Fibroblast of lung (primary cell): ENCODE results near the gene PTPN13. TPM values are rescaled to one million over a fixed set of nuclear protein-coding genes. Genes with fewer than 3 reads are reported as not detected.
"Not testable (repeated sequence)": the region's sequence is repeated elsewhere in the genome, so short reads cannot be mapped to it uniquely, and the experiment has no call there.

ENCODE experiments used
- DNase-seq, 2 donors: peaks; one replicate each; pipeline versions ENCODE4 v3.0.0 to v3.0.0-alpha.2; 2010; ENCODE audit warnings: low read depth in 2 of 2
- H2AFZ ChIP-seq: 2 replicates; pipeline ENCODE4 v1.5.1; 2012; ENCODE audit warnings: low read length, control low read depth, inconsistent platforms
- H3K27ac ChIP-seq: 2 replicates; pipeline ENCODE4 v1.5.1; 2011; ENCODE audit warnings: low read length, control low read depth; ENCODE audit not compliant: insufficient read depth
- H3K27me3 ChIP-seq: 2 replicates; pipeline ENCODE4 v1.5.1; 2011; ENCODE audit warnings: mild to moderate bottlenecking, low read length; ENCODE audit not compliant: control insufficient read depth, insufficient read depth
- H3K36me3 ChIP-seq: 2 replicates; pipeline ENCODE4 v1.5.1; 2011; ENCODE audit warnings: low read length; ENCODE audit not compliant: control insufficient read depth, insufficient read depth
- H3K4me1 ChIP-seq: 2 replicates; pipeline ENCODE4 v1.5.1; 2011; ENCODE audit warnings: low read length; ENCODE audit not compliant: control insufficient read depth, insufficient read depth; ENCODE audit errors: extremely low read depth
- H3K4me2 ChIP-seq: 2 replicates; pipeline ENCODE4 v1.5.1; 2011; ENCODE audit warnings: low read length, control low read depth; ENCODE audit not compliant: insufficient read depth; ENCODE audit errors: extremely low read depth
- H3K4me3 ChIP-seq, 4 experiments: fragments of 200-600 bp in 1 of 4; sonication (generic) in 1 of 4; replicated peaks in 1 of 4; 2 replicates each; pipeline ENCODE4 v1.5.1; 2011 to 2016; ENCODE audit warnings: low read length in 4 of 4, low read depth in 3 of 4, mild to moderate bottlenecking in 3 of 4, control low read depth in 2 of 4, inconsistent platforms in 1 of 4, mixed read lengths in 1 of 4; ENCODE audit not compliant: insufficient read depth in 1 of 4; ENCODE audit errors: control extremely low read depth in 1 of 4
- H3K79me2 ChIP-seq: 2 replicates; pipeline ENCODE4 v1.5.1; 2012; ENCODE audit warnings: mild to moderate bottlenecking, low read length, inconsistent platforms; ENCODE audit not compliant: control insufficient read depth, insufficient read depth
- H3K9ac ChIP-seq: 2 replicates; pipeline ENCODE4 v1.5.1; 2011; ENCODE audit warnings: mild to moderate bottlenecking, low read length, control low read depth; ENCODE audit not compliant: insufficient read depth
- H3K9me3 ChIP-seq: 2 replicates; pipeline ENCODE4 v1.5.1; 2012; ENCODE audit warnings: low read depth, low read length; ENCODE audit not compliant: control insufficient read depth, insufficient read depth
- H4K20me1 ChIP-seq: 2 replicates; pipeline ENCODE4 v1.5.1; 2011; ENCODE audit warnings: low read length; ENCODE audit not compliant: control insufficient read depth, insufficient read depth; ENCODE audit errors: extremely low read depth
- CTCF ChIP-seq, 2 donors: IDR thresholded peaks in 1 of 2; conservative IDR thresholded peaks in 1 of 2; 1 replicate in 1 of 2; 2 replicates in 1 of 2; pipeline ENCODE4 v1.5.1; 2011 to 2012; ENCODE audit warnings: low read length in 2 of 2, control low read depth in 1 of 2, inconsistent platforms in 1 of 2, low read depth in 1 of 2, mild to moderate bottlenecking in 1 of 2
- EZH2 ChIP-seq: IDR thresholded peaks from 2 replicates; pipeline ENCODE4 v1.5.1; 2012; ENCODE audit warnings: low read length, control low read depth, mild to moderate bottlenecking; ENCODE audit errors: missing control alignments
- polyA plus RNA-seq, 2 donors: library from polyadenylated mRNA; depleted of rRNA in 1 of 2; stranded (reverse) in 1 of 2; unstranded in 1 of 2; fragments of >200 nt; gene quantifications; 2 replicates each; pipeline ENCODE4 v1.2.1, GENCODE V29; 2011 to 2012; ENCODE audit warnings: missing spikeins in 1 of 2
- total RNA-seq: library from RNA; depleted of rRNA; stranded (reverse); fragments of >200 nt; gene quantifications from 2 replicates; pipeline ENCODE4 v1.2.1, GENCODE V29; 2014

Gene PTPN13
- total and polyA plus RNA-seq, 2 donors (not counting 1 experiment from before 2014, with no cell fraction given), result 16.5 to 136 TPM

DNA sequence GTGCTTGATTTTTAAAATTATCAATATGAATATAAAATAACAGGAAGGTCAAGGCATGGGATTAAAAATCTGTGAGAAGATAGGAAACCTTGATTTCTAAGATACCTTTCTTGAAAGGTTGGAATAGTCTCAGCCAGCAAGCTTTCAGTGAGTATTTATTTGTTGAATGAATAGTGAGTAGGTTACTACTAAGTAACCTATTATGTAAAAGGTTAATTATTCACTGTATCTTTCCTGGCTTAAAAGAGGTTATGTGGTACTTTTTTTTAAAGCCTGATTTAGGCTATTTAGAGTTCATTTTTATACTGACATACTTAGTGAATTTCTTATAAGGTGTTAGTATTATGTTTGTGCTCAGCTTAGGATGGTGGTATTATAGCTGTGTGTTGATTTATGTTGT lies 123.5 kb downstream of the PTPN13 start:
- Histone ChIP-seq H3K4me1 (no peaks in the 10 kb centered on the region), H3K4me3 (no peak overlapping the region), H3K4me2 (no peak overlapping the region), H2AFZ (no peak overlapping the region), H3K79me2 (no peaks in the 10 kb centered on the region), H3K9ac (no peak overlapping the region), H4K20me1 (no peaks in the 10 kb centered on the region), H3K36me3 (no peaks in the 10 kb centered on the region), H3K9me3 (no peaks in the 10 kb centered on the region), H3K27ac (no peak overlapping the region), H3K27me3 (no peaks in the 10 kb centered on the region)
- TF ChIP-seq EZH2, result no peak
- TF ChIP-seq CTCF (conservative IDR thresholded peaks at IDR 0.05 in 1 of 2, IDR thresholded peaks at IDR 0.05 in 1 of 2; ENCODE audit: low read depth in 1 of 2, low read length in 2 of 2), result no peak
- no peak for DNase-seq

DNA sequence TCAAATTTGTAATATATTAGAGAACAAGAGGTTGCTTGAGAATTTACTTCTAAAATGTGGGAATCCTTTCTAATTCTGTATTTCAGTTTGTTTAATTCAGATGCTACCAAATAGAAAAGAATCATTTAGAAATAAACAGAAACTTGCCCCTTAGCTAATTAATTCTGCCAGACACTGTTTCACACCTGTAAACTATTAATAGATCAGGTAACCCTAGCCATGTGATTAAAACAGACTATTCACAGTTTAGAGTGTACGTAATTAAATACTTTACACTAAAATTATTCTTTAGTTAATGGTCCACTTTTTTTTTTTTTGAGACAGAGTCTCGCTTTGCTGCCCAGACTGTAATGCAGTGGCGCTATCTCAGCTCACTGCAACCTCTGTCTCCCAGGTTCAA lies 124.0 kb downstream of the PTPN13 start:
- TF ChIP-seq CTCF (conservative IDR thresholded peaks at IDR 0.05 in 1 of 2, IDR thresholded peaks at IDR 0.05 in 1 of 2; ENCODE audit: low read depth in 1 of 2, low read length in 2 of 2), result no peak
- TF ChIP-seq EZH2, result no peak
- Histone ChIP-seq H3K9me3 (no peaks in the 10 kb centered on the region), H4K20me1 (no peaks in the 10 kb centered on the region), H3K79me2 (no peaks in the 10 kb centered on the region), H2AFZ (no peak overlapping the region), H3K4me1 (no peaks in the 10 kb centered on the region), H3K36me3 (peaks cover 1% of the 10 kb centered on the region), H3K9ac (no peak overlapping the region), H3K27me3 (no peaks in the 10 kb centered on the region), H3K4me3 (no peak overlapping the region), H3K27ac (no peak overlapping the region), H3K4me2 (no peak overlapping the region)
- no peak for DNase-seq

DNA sequence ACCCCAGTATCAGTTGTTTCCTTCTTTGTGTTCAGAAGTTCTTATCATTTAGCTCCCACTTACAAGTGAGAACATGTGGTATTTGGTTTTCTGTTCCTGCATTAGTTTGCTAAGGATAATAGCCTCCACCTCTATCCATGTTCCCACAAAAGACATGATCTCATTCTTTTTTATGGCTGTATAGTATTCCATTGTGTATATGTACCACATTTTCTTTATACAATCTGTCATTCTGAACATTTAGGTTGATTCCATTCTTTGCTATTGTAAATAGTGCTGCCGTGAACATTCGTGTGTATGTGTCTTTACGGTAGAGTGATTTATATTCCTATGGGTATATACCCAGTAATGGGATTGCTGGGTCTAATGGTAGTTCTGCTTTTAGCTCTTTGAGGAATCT lies 125.0 kb downstream of the PTPN13 start:
- not testable (repeated sequence) for H3K27ac ChIP-seq, H3K36me3 ChIP-seq, H3K4me2 ChIP-seq, H2AFZ ChIP-seq, H3K9ac ChIP-seq, H3K4me1 ChIP-seq, H3K27me3 ChIP-seq, H3K9me3 ChIP-seq, H3K79me2 ChIP-seq, H3K4me3 ChIP-seq, H4K20me1 ChIP-seq, DNase-seq
